ENCODE results near the gene NUAK2. TPM values are rescaled to one million over a fixed set of nuclear protein-coding genes. Genes with fewer than 3 reads are reported as not detected.

NUAK2 gene
- total RNA-seq, 1 experiment from 2014 or later, result 3.9 TPM

GRCh38 chr1:205325334-205325884 is 3.9 kb upstream of the NUAK2 start:
- no peaks in the 10 kb centered on the region for H3K36me3 ChIP-seq (ENCODE audit: low read depth)
- intact Hi-C loops (cut with micrococcal nuclease; ENCODE audit: unreplicated experiment), result loop anchor here (1.0 to 2.0 kb wide), 2 partner anchors 41 to 52 kb away; no protein-coding TSS in a partner anchor
- no peaks in the 10 kb centered on the region for H3K9me2 ChIP-seq (ENCODE audit: insufficient read depth)
- H3K4me3 ChIP-seq, result no peak overlapping the region
- TF ChIP-seq, protein P1, sequence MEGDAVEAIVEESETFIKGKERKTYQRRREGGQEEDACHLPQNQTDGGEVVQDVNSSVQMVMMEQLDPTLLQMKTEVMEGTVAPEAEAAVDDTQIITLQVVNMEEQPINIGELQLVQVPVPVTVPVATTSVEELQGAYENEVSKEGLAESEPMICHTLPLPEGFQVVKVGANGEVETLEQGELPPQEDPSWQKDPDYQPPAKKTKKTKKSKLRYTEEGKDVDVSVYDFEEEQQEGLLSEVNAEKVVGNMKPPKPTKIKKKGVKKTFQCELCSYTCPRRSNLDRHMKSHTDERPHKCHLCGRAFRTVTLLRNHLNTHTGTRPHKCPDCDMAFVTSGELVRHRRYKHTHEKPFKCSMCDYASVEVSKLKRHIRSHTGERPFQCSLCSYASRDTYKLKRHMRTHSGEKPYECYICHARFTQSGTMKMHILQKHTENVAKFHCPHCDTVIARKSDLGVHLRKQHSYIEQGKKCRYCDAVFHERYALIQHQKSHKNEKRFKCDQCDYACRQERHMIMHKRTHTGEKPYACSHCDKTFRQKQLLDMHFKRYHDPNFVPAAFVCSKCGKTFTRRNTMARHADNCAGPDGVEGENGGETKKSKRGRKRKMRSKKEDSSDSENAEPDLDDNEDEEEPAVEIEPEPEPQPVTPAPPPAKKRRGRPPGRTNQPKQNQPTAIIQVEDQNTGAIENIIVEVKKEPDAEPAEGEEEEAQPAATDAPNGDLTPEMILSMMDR (conservative IDR thresholded peaks at IDR 0.05), result peak; percentile 72
- TF ChIP-seq EZH2 (IDR thresholded peaks at IDR 0.05; ENCODE audit: low read depth), result no peak
- H3K4me2 ChIP-seq, result no peak overlapping the region
- peaks cover 18% of the 10 kb centered on the region for H3K4me1 ChIP-seq (replicated peaks; ENCODE audit: insufficient read depth)
- peaks cover 22% of the 10 kb centered on the region for H3K27me3 ChIP-seq (ENCODE audit: insufficient read depth, low read depth)
- no peak overlapping the region for H2AFZ ChIP-seq
- H3K9me3 ChIP-seq (ENCODE audit: insufficient read depth, low read depth), result no peaks in the 10 kb centered on the region
- BruUV-seq (replicated peaks), result no TSS peak
- DNase-seq, result peak; percentile 58 to 73
- peaks cover 3% of the 10 kb centered on the region; the same call in 1 of the 2 replicates for H3F3A ChIP-seq (ENCODE audit: insufficient read depth, low read depth)
- POLR2A ChIA-PET (ENCODE audit: unreplicated experiment), result no interaction called here
- no peaks in the 10 kb centered on the region for H4K20me1 ChIP-seq (ENCODE audit: insufficient read depth)
- CTCF ChIA-PET, result interaction anchor here (0.6 to 2.0 kb wide), 8 partner anchors 24 to 168 kb away, joined by 3 to 69 read pairs (median 4); no protein-coding TSS in a partner anchor
- H3K27ac ChIP-seq, result no peak overlapping the region
- H3K79me2 ChIP-seq (ENCODE audit: low read depth), result no peaks in the 10 kb centered on the region; the same call in 1 of the 2 replicates

GRCh38 chr1:205324781-205325180 is 3.2 kb upstream of the NUAK2 start:
- POLR2A ChIA-PET (ENCODE audit: unreplicated experiment), result interaction anchor here (0.6 kb wide), 1 partner anchor 116 kb away, joined by 4 read pairs; no protein-coding TSS in a partner anchor
- H2AFZ ChIP-seq, result no peak overlapping the region
- H3K36me3 ChIP-seq (ENCODE audit: low read depth), result no peaks in the 10 kb centered on the region
- DNase-seq, result no peak
- no peaks in the 10 kb centered on the region; the same call in 1 of the 2 replicates for H3K79me2 ChIP-seq (ENCODE audit: low read depth)
- H4K20me1 ChIP-seq (ENCODE audit: insufficient read depth), result no peaks in the 10 kb centered on the region
- no peak overlapping the region for H3K4me2 ChIP-seq
- H3K27ac ChIP-seq, result no peak overlapping the region
- no peaks in the 10 kb centered on the region for H3K9me3 ChIP-seq (ENCODE audit: insufficient read depth, low read depth)
- TF ChIP-seq EZH2 (IDR thresholded peaks at IDR 0.05; ENCODE audit: low read depth), result no peak
- TF ChIP-seq, protein P1 (conservative IDR thresholded peaks at IDR 0.05), result no peak
- no peak overlapping the region for H3K4me3 ChIP-seq
- BruUV-seq (replicated peaks), result no TSS peak
- H3F3A ChIP-seq (ENCODE audit: insufficient read depth, low read depth), result peaks cover 3% of the 10 kb centered on the region; the same call in 1 of the 2 replicates
- peaks cover 23% of the 10 kb centered on the region for H3K4me1 ChIP-seq (replicated peaks; ENCODE audit: insufficient read depth)
- intact Hi-C loops (cut with micrococcal nuclease; ENCODE audit: unreplicated experiment), result loop anchor here (1.0 to 2.0 kb wide), 2 partner anchors 40 to 51 kb away; no protein-coding TSS in a partner anchor
- H3K27me3 ChIP-seq (ENCODE audit: insufficient read depth, low read depth), result peaks cover 16% of the 10 kb centered on the region
- no peaks in the 10 kb centered on the region for H3K9me2 ChIP-seq (ENCODE audit: insufficient read depth)
- CTCF ChIA-PET, result interaction anchor here (0.6 to 2.0 kb wide), 8 partner anchors 23 to 808 kb away, joined by 3 to 69 read pairs (median 4); no protein-coding TSS in a partner anchor

GRCh38 chr1:205323794-205324193 is 2.2 kb upstream of the NUAK2 start:
- TF ChIP-seq, protein P1 (conservative IDR thresholded peaks at IDR 0.05), result no peak
- no peak for TF ChIP-seq EZH2 (IDR thresholded peaks at IDR 0.05; ENCODE audit: low read depth)

More at GRCh38 chr1:205323794-205324193, 2.2 kb upstream of the NUAK2 start:
- no TSS peak for BruUV-seq (replicated peaks)
- H3K4me1 ChIP-seq (replicated peaks; ENCODE audit: insufficient read depth), result peaks cover 33% of the 10 kb centered on the region
- no peaks in the 10 kb centered on the region for H4K20me1 ChIP-seq (ENCODE audit: insufficient read depth)
- H3K4me3 ChIP-seq, result no peak overlapping the region
- peaks cover 8% of the 10 kb centered on the region; the same call in 1 of the 2 replicates for H3K27me3 ChIP-seq (ENCODE audit: insufficient read depth, low read depth)
- H3K79me2 ChIP-seq (ENCODE audit: low read depth), result peaks cover under 1% of the 10 kb centered on the region; the same call in 1 of the 2 replicates
- no peaks in the 10 kb centered on the region for H3K9me3 ChIP-seq (ENCODE audit: insufficient read depth, low read depth)
- no peaks in the 10 kb centered on the region for H3K36me3 ChIP-seq (ENCODE audit: low read depth)
- POLR2A ChIA-PET (ENCODE audit: unreplicated experiment), result no interaction called here
- H3K27ac ChIP-seq, result no peak overlapping the region
- H3F3A ChIP-seq (ENCODE audit: insufficient read depth, low read depth), result peaks cover 3% of the 10 kb centered on the region; the same call in 1 of the 2 replicates
- H3K4me2 ChIP-seq, result no peak overlapping the region
- H2AFZ ChIP-seq, result no peak overlapping the region
- DNase-seq, result no peak
- no peaks in the 10 kb centered on the region for H3K9me2 ChIP-seq (ENCODE audit: insufficient read depth)
- intact Hi-C loops (cut with micrococcal nuclease; ENCODE audit: unreplicated experiment), result loop anchor here (2.0 kb wide), 1 partner anchor 39 kb away; no protein-coding TSS in a partner anchor
- CTCF ChIA-PET, result interaction anchor here (0.6 kb wide), 1 partner anchor 317 kb away, joined by 5 read pairs; no protein-coding TSS in a partner anchor

Measured in PC-9 (cell line).